K562 (cell line): ENCODE measurements around the gene TMEM95. TPM values are rescaled to one million over a fixed set of nuclear protein-coding genes. Genes with fewer than 3 reads are reported as not detected.

Experiments used
- ATAC-seq: fragments of 200-7000 bp; cut with Tn5 transposase; 3 replicates; pipeline ENCODE4 v1.9.1; 2020; ENCODE audit warnings: moderate library complexity
- BruUV-seq: library from RNA; stranded (reverse); fragments of 400-500 nt; replicated peaks from 2 replicates; lab custom pipeline; 2021; lab: Mats Ljungman, UMichigan
- CTCF ChIA-PET: fragments of 300-600 bp; formaldehyde crosslinking; extraction: SDS; loops from one replicate; lab custom pipeline; 2021; ENCODE audit warnings: low intra/inter-chr PET ratio; lab: Yijun Ruan, JAX
- POLR2A ChIA-PET: fragments of 300-600, 350-650 bp; sonication (Branson Sonifier 250); formaldehyde crosslinking; extraction: SDS; loops from one replicate; lab custom pipeline; 2021; ENCODE audit warnings: antibody characterized with exemption, inconsistent platforms; lab: Yijun Ruan, JAX
- DNase-seq, 4 experiments: peaks; one replicate each; pipeline versions ENCODE4 v3.0.0 to v3.0.0-alpha.2; 2011 to 2018; ENCODE audit warnings: low spot score in 3 of 4, mixed read lengths in 3 of 4; ENCODE audit errors: extremely low read depth in 1 of 4
- FAIRE-seq: peaks from 2 replicates; lab custom pipeline; 2011; peaks lifted over from hg19 to GRCh38; lab: Jason Lieb, UNC
- H2AFZ ChIP-seq: 2 replicates; pipeline ENCODE4 v1.6.0; 2011; ENCODE audit warnings: low read depth, low read length, control low read depth, inconsistent platforms
- H3K27ac ChIP-seq: fragments of 200-600 bp; 3 replicates; pipeline ENCODE4 v1.8.0; 2011; ENCODE audit warnings: low read depth, mild to moderate bottlenecking, control low read depth, inconsistent platforms, low read length, moderate library complexity, mixed read lengths; ENCODE audit errors: extremely low read depth
- H3K27me3 ChIP-seq, 2 experiments: fragments of 300-600 bp in 1 of 2; 2 replicates in 1 of 2; 3 replicates in 1 of 2; pipeline versions ENCODE4 v1.6.0 to v1.8.0; 2011; ENCODE audit warnings: inconsistent platforms in 2 of 2, low read length in 2 of 2, mild to moderate bottlenecking in 1 of 2, mixed read lengths in 1 of 2, moderate library complexity in 1 of 2; ENCODE audit not compliant: control insufficient read depth in 2 of 2, insufficient read depth in 2 of 2
- H3K36me3 ChIP-seq: fragments of 300-600 bp; 3 replicates; pipeline ENCODE4 v1.8.0; 2011; ENCODE audit warnings: mild to moderate bottlenecking, low read length, inconsistent platforms; ENCODE audit not compliant: control insufficient read depth, insufficient read depth
- H3K4me1 ChIP-seq, 2 experiments: fragments of 200-600 bp in 1 of 2; replicated peaks in 1 of 2; 2 replicates in 1 of 2; 3 replicates in 1 of 2; pipeline versions ENCODE4 v1.5.1 to v1.8.0; 2011; ENCODE audit warnings: inconsistent platforms in 2 of 2, low read length in 2 of 2, mild to moderate bottlenecking in 1 of 2, mixed read lengths in 1 of 2, moderate library complexity in 1 of 2; ENCODE audit not compliant: control insufficient read depth in 2 of 2, insufficient read depth in 2 of 2
- H3K4me2 ChIP-seq: 2 replicates; pipeline ENCODE4 v1.6.1; 2011; ENCODE audit warnings: low read length, control low read depth, inconsistent platforms, mixed read lengths; ENCODE audit not compliant: insufficient read depth
- H3K4me3 ChIP-seq: fragments of 200-600 bp; sonication (generic), shearing (Covaris generic); 2 replicates; pipeline ENCODE4 v1.5.1; 2016; ENCODE audit warnings: control low read depth, inconsistent platforms
- H3K79me2 ChIP-seq: fragments of 200-600 bp; 3 replicates; pipeline ENCODE4 v1.8.0; 2011; ENCODE audit warnings: low read length, inconsistent platforms; ENCODE audit not compliant: control insufficient read depth, insufficient read depth
- H3K9ac ChIP-seq, 2 experiments: 2 replicates each; pipeline versions ENCODE4 v1.6.0 to v1.6.1; 2011; ENCODE audit warnings: low read depth in 2 of 2, low read length in 2 of 2, control low read depth in 1 of 2, inconsistent platforms in 1 of 2, mild to moderate bottlenecking in 1 of 2, mixed read lengths in 1 of 2; ENCODE audit not compliant: insufficient read depth in 1 of 2
- H3K9me1 ChIP-seq: one replicate; pipeline ENCODE4 v1.6.0; 2011; ENCODE audit warnings: inconsistent platforms, mild to moderate bottlenecking, low read length, moderate library complexity; ENCODE audit not compliant: control insufficient read depth, insufficient read depth
- H3K9me3 ChIP-seq: replicated peaks from 2 replicates; pipeline ENCODE4 v1.5.1; 2011; ENCODE audit warnings: low read depth, low read length, inconsistent platforms; ENCODE audit not compliant: control insufficient read depth, insufficient read depth
- H4K20me1 ChIP-seq: replicated peaks from 2 replicates; pipeline ENCODE4 v1.6.1; 2011; ENCODE audit warnings: low read length, inconsistent platforms, mixed read lengths; ENCODE audit not compliant: control insufficient read depth, insufficient read depth
- DACH1 ChIP-seq: fragments of 450-650 bp; IDR thresholded peaks from 2 replicates; pipeline ENCODE4 v1.6.1; 2018; ENCODE audit not compliant: partially characterized antibody
- ESRRA ChIP-seq: fragments of 450-650 bp; IDR thresholded peaks from 2 replicates; pipeline ENCODE4 v1.6.1; 2014; ENCODE audit warnings: low read depth, mild to moderate bottlenecking, moderate library complexity, borderline replicate concordance
- FOXA3 ChIP-seq, 2 experiments: fragments of 450-650 bp in 1 of 2; sonication (generic) in 1 of 2; formaldehyde crosslinking; IDR thresholded peaks in 1 of 2; conservative IDR thresholded peaks in 1 of 2; 2 replicates each; pipeline versions ENCODE4 v1.4.0 to v1.8.0; 2020 to 2022; ENCODE audit warnings: mild to moderate bottlenecking in 2 of 2, missing genetic modification reagents in 1 of 2
- FOXM1 ChIP-seq, 2 experiments: fragments of 450-650 bp in 1 of 2; sonication (generic) in 1 of 2; formaldehyde crosslinking in 1 of 2; IDR thresholded peaks; 2 replicates each; pipeline versions ENCODE4 v1.6.1 to v1.9.0; 2017 to 2022; ENCODE audit warnings: low read depth in 2 of 2, mild to moderate bottlenecking in 2 of 2, missing genetic modification reagents in 1 of 2, moderate library complexity in 1 of 2
- KHSRP ChIP-seq: fragments of 450-650 bp; IDR thresholded peaks from 2 replicates; pipeline ENCODE4 v1.6.1; 2017
- MECOM ChIP-seq: fragments of 250-450 bp; sonication (Bioruptor Pico); IDR thresholded peaks from 2 replicates; pipeline ENCODE4 v1.8.0; 2022; ENCODE audit warnings: inconsistent platforms
- NFRKB ChIP-seq: fragments of 450-650 bp; IDR thresholded peaks from 2 replicates; pipeline ENCODE4 v1.6.1; 2016; ENCODE audit warnings: low read depth
- NR2F6 ChIP-seq: fragments of 450-650 bp; formaldehyde crosslinking; IDR thresholded peaks from 2 replicates; pipeline ENCODE4 v1.4.0; 2020; ENCODE audit warnings: mild to moderate bottlenecking
- TAL1 ChIP-seq: fragments of 450-650 bp; IDR thresholded peaks from 2 replicates; pipeline ENCODE4 v1.6.1; 2016; ENCODE audit warnings: mild to moderate bottlenecking
- ZNF146 ChIP-seq: IDR thresholded peaks from one replicate; pipeline ENCODE4 v1.6.1; 2018; ENCODE audit warnings: missing compliant biosample characterization; ENCODE audit not compliant: unreplicated experiment
- ZNF76 ChIP-seq: fragments of 250-450 bp; sonication (Bioruptor Pico); IDR thresholded peaks from 2 replicates; pipeline ENCODE4 v1.4.0; 2020; ENCODE audit warnings: mild to moderate bottlenecking, moderate library complexity, borderline replicate concordance
- WGBS: fragments of 100-300 bp; shearing (Covaris generic); methylation state at CpG from one replicate; pipeline ENCODE4 v1.1.6; 2016; ENCODE audit warnings: low coverage, mixed read lengths; ENCODE audit not compliant: insufficient coverage; ENCODE audit errors: missing lambda C conversion rate; 5-methylcytosine and 5-hydroxymethylcytosine counted together
- in situ Hi-C: fragments of 300-500 bp; cut with MboI; formaldehyde crosslinking; loops from 4 replicates; pipeline ENCODE4 v1.15.0; 2018; ENCODE audit warnings: inconsistent platforms, mixed read lengths
- intact Hi-C: fragments of 100-400 bp; cut with micrococcal nuclease; formaldehyde crosslinking; loops from 2 replicates; pipeline ENCODE4 v1.14.2; 2022
- polyA plus RNA-seq, 8 experiments: library from polyadenylated mRNA; depleted of rRNA in 4 of 8; stranded (reverse) in 5 of 8; unstranded in 3 of 8; fragments of >200 nt; fragmentation: Nextera tagmentation in 2 of 8; fragmentation: Illumina TruSeq in 1 of 8; extraction: Ambion mirVana in 2 of 8; extraction: Trizol in 1 of 8; gene quantifications; 2 replicates each; pipeline versions ENCODE4 v1.2.1 to v1.2.3, GENCODE V29; 2011 to 2014; ENCODE audit warnings: inconsistent platforms in 1 of 8, missing spikeins in 1 of 8
- total RNA-seq, 7 experiments: library from RNA; depleted of rRNA in 6 of 7; stranded (reverse); fragments of >200 nt in 6 of 7; fragmentation: Illumina TruSeq in 2 of 7; extraction: Trizol in 2 of 7; gene quantifications; 2 replicates each; pipeline versions ENCODE4 v1.2.1 to v1.2.3, GENCODE V29; 2011 to 2021; ENCODE audit warnings: low replicate concordance in 1 of 7
- TF ChIP-seq, protein P1 (sequence below), 2 experiments: fragments of 250-450 bp in 1 of 2; fragments of 450-650 bp in 1 of 2; sonication (Bioruptor Pico) in 1 of 2; IDR thresholded peaks; 2 replicates each; pipeline versions ENCODE4 v1.6.1 to v1.8.0; 2016 to 2021; ENCODE audit warnings: mild to moderate bottlenecking in 2 of 2, moderate library complexity in 2 of 2, missing compliant biosample characterization in 1 of 2, missing genetic modification characterization in 1 of 2
- TF ChIP-seq, protein P2 (sequence below): fragments of 450-650 bp; IDR thresholded peaks from 2 replicates; pipeline ENCODE4 v1.7.1; 2018; ENCODE audit warnings: mild to moderate bottlenecking, low read depth; ENCODE audit not compliant: partially characterized antibody
- TF ChIP-seq, protein P3 (sequence below): IDR thresholded peaks from 2 replicates; pipeline ENCODE4 v1.6.1; 2011; ENCODE audit warnings: borderline replicate concordance, low read depth, mild to moderate bottlenecking, moderate library complexity, low read length; ENCODE audit not compliant: insufficient read depth, poor library complexity, severe bottlenecking

TMEM95 gene
- total and polyA plus RNA-seq, 9 of the 15 experiments (the other 6 are each of a cell fraction or from before 2014, with no cell fraction given) = not detected

DNA sequence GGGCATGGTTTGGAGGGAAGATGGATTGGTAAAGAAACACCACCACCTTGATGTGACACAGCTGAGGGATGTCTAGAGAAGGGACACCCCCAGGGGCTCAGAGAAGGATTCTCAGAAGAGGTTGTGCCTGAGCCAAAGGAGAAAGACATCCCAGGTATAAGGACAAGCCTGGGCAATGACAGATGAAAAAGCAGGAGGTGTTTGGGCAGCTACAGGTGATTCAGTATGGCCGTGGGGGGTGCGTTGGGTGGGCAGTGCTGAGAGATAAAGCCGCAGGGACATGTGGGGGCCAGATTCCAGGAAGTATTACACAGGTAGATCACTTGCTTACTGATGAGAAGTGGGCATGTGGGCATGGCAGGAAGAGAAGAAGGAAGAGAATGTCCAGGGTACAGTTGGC is 7.0 kb downstream of the TMEM95 start:
- Histone ChIP-seq H2AFZ (no peak overlapping the region), H3K4me3 (no peak overlapping the region), H3K4me2 (no peak overlapping the region), H4K20me1 (no peaks in the 10 kb centered on the region), H3K27ac (no peak overlapping the region), H3K79me2 (no peaks in the 10 kb centered on the region), H3K9ac (no peak overlapping the region), H3K9me1 (no peaks in the 10 kb centered on the region), H3K27me3 (no peaks in the 10 kb centered on the region), H3K4me1 (no peaks in the 10 kb centered on the region; a peak in 1 of 5 replicates), H3K9me3 (no peaks in the 10 kb centered on the region), H3K36me3 (no peaks in the 10 kb centered on the region)
- BruUV-seq = no TSS peak
- ATAC-seq = no peak
- in situ Hi-C loops (no loop called here), intact Hi-C loops (no loop called here)
- 0% methylated on average over 3 of the region's 3 CpGs for WGBS
- DNase-seq = no peak
- FAIRE-seq = no peak
- ChIA-PET POLR2A (interaction anchor here (0.7 to 1.2 kb wide), 2 partner anchors 18 to 90 kb away, joined by 4 read pairs; no protein-coding TSS in a partner anchor), CTCF (no interaction called here)
- TF ChIP-seq NR2F6 (no peak), DACH1 (no peak), KHSRP (no peak), FOXM1 (IDR thresholded peaks at IDR 0.05; ENCODE audit: low read depth) (no peak), FOXM1 (CRISPR knock-in tag; IDR thresholded peaks at IDR 0.05; ENCODE audit: low read depth) (no peak), NFRKB (no peak), ZNF146 (CRISPR knock-in tag) (no peak), TAL1 (no peak), MECOM (CRISPR knock-in tag) (no peak), FOXA3 (CRISPR knock-in tag; conservative IDR thresholded peaks at IDR 0.05 in 1 of 2, IDR thresholded peaks at IDR 0.05 in 1 of 2) (no peak), ZNF76 (no peak), ESRRA (no peak)
- TF ChIP-seq, protein P1, sequence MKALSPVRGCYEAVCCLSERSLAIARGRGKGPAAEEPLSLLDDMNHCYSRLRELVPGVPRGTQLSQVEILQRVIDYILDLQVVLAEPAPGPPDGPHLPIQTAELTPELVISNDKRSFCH (CRISPR knock-in tag; IDR thresholded peaks at IDR 0.05) = no peak
- TF ChIP-seq, protein P1 (tag; IDR thresholded peaks at IDR 0.05) = no peak
- TF ChIP-seq, protein P2, sequence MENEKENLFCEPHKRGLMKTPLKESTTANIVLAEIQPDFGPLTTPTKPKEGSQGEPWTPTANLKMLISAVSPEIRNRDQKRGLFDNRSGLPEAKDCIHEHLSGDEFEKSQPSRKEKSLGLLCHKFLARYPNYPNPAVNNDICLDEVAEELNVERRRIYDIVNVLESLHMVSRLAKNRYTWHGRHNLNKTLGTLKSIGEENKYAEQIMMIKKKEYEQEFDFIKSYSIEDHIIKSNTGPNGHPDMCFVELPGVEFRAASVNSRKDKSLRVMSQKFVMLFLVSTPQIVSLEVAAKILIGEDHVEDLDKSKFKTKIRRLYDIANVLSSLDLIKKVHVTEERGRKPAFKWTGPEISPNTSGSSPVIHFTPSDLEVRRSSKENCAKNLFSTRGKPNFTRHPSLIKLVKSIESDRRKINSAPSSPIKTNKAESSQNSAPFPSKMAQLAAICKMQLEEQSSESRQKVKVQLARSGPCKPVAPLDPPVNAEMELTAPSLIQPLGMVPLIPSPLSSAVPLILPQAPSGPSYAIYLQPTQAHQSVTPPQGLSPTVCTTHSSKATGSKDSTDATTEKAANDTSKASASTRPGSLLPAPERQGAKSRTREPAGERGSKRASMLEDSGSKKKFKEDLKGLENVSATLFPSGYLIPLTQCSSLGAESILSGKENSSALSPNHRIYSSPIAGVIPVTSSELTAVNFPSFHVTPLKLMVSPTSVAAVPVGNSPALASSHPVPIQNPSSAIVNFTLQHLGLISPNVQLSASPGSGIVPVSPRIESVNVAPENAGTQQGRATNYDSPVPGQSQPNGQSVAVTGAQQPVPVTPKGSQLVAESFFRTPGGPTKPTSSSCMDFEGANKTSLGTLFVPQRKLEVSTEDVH = no peak
- TF ChIP-seq, protein P3, sequence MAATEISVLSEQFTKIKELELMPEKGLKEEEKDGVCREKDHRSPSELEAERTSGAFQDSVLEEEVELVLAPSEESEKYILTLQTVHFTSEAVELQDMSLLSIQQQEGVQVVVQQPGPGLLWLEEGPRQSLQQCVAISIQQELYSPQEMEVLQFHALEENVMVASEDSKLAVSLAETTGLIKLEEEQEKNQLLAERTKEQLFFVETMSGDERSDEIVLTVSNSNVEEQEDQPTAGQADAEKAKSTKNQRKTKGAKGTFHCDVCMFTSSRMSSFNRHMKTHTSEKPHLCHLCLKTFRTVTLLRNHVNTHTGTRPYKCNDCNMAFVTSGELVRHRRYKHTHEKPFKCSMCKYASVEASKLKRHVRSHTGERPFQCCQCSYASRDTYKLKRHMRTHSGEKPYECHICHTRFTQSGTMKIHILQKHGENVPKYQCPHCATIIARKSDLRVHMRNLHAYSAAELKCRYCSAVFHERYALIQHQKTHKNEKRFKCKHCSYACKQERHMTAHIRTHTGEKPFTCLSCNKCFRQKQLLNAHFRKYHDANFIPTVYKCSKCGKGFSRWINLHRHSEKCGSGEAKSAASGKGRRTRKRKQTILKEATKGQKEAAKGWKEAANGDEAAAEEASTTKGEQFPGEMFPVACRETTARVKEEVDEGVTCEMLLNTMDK = no peak
